ENCODE data around the gene LZTS2. TPM values are rescaled to one million over a fixed set of nuclear protein-coding genes. Genes with fewer than 3 reads are reported as not detected.
"Not testable (repeated sequence)": the region's sequence is repeated elsewhere in the genome, so short reads cannot be mapped to it uniquely, and the experiment has no call there.

Gene LZTS2
- total RNA-seq, 1 experiment from 2014 or later, result 176 TPM

DNA sequence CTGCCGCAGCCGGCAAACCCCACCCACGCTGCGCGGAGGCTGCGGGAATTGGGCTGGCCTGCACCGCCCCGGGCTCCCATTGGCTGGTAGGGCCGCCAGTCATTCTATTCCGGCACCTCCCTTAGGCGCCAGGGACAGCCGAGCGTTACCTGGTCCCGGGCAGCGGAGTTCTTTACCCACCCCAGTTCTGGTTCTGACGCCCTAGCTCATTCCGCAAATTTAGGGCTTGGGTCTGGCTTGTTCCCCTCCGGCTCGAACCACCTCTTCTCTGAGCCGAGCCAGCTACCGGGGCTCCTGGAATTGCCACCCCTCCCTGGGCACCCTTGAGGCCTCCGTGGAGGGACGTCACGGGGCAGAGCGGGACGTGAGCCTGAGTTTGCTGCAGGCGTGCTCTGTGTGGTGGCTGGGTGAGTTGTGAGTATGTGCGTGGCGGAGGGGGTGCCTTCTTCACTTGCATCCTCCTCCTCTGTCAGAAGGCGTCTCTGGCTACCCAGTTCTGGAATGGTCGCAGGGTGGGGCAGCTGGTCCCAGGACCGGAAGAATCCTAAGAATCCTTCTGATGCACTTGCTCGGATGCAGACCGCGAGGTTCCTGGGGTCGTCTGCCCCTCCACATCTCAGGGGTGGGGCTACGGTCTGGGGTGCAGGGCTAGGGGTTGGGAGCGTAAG, 31.7 kb downstream of the LZTS2 start, which contains the start of the genes PDZD7 and SFXN3:
PDZD7 (minus strand) TSS at position 2 of the 668 bp plus-strand sequence. CDS start 910 bp downstream, outside the sequence.
SFXN3 (plus strand) TSS at position 107 of the 668 bp plus-strand sequence. CDS start 3,461 bp downstream, outside the sequence.
- peak; percentile 81 for DNase-seq (ENCODE audit: low read depth)

DNA sequence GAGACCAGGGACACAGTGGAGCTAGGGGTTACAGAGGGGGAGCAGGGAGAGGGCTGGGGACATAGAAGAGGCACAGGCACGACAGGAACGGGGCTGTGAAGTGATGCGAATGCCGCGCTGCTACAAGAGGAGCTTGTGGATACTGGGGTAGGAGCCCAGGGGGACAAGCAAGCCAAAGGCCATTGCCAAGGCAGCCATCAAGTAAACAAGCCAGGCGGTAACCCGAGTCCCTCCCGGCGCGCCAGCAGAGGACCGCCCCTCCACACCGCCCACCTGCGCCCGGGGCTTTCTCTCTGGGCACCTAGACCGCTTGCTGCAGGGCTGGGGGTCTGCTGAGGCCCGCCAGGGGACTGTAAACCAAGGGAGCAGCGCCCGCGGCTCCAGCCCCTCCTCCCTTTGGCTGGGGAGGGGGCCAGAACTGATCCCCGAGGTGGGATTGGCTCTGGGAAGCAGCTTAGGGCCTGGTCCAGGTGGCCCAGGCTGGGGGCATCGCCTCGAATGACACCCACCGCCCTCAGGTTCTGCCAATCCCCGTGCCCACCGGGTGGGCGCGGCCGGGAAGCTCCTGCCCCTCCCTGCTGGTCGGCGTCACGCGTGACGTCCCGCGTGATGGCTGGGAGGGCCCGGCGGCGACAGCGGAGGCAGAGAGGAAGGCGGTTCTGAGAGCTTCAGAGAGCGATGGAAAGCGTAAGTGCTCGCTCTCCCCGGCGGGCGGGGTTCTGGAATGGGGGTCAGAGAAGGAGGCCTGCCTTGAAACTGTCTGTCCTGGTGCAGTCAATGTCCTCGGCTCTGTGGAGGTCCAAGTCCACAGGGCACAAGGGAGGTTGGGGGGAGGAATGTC, 32.4 kb downstream of the LZTS2 start:
- peak; percentile 65 for DNase-seq (ENCODE audit: low read depth)

DNA sequence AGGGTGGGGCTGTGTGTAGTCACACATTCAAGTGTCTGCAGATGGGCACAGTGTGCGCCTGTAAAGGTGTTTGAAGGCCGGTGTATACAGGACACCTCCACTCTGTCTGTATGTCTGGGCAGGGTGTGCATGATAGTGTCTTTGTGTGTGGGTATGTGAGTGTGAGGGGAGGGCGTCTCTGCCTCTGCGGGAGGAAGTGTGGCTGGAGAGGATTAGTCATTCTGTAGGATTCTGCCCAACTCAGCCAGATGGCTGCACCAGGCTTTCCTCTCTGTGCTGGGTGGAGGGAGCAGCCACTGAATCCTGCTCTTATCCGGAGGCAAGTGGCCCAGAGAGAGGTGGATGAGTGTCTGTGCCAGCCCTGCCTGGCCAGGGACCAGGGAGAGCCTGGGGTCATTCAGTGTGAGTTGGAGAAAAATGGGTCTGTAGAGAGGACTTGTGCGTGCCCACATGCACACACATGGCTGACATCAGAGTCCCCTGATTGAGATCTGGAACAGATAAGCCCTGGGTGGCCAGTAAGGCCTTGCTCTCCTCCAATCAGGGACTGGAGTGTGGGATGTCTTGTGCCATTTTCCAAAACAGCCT, 33.1 kb downstream of the LZTS2 start:
- DNase-seq (ENCODE audit: low read depth), result peak; percentile 83

DNA sequence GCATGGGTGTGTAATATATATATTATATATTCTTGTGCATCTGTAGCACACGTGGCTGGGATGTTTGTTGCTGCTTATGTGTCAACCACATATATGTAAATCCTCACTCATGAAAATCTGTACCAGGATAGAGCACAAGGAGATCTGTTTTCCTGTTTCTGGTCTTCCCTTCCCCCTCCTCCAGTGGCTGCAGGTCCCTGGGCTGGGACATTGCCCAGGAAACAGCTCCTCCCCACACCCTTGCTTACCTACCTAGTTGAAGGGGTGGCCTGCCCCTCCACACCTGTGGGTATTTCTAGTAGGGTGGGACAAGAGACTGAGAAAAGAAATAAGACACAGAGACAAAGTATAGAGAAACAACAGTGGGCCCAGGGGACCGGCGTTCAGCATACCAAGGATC, 33.7 kb downstream of the LZTS2 start:
- DNase-seq (ENCODE audit: low read depth), result no peak

DNA sequence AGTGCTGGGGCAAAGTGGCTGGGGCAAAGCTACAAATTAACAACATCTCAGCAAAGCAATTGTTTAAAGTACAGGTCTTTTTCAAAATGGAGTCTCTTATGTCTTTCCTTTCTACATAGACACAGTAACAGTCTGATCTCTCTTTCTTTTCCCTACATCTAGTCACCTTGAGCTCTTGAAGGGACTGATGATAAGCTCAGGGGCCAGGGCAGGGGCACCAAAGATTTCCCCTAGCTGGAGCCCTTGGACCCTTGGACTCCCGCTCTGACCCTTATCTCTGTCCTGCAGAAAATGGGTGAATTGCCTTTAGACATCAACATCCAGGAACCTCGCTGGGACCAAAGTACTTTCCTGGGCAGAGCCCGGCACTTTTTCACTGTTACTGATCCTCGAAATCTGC, 34.8 kb downstream of the LZTS2 start:
- DNase-seq (ENCODE audit: low read depth), result not testable (repeated sequence)

DNA sequence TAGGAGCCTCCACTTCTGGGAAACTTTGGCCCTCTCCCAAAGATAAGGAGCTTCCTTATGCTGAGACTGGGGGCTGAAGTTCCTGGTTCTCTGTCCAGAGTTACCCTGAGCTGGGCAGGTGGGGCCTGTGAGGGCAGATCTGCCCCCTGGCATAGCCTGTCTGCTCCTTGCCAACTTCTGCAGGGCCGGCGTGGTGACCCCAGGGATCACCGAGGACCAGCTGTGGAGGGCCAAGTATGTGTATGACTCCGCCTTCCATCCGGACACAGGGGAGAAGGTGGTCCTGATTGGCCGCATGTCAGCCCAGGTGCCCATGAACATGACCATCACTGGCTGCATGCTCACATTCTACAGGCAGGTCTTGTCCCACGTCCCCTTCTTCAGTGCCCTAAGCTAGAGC, 35.7 kb downstream of the LZTS2 start:
- DNase-seq (ENCODE audit: low read depth), result no peak

DNA sequence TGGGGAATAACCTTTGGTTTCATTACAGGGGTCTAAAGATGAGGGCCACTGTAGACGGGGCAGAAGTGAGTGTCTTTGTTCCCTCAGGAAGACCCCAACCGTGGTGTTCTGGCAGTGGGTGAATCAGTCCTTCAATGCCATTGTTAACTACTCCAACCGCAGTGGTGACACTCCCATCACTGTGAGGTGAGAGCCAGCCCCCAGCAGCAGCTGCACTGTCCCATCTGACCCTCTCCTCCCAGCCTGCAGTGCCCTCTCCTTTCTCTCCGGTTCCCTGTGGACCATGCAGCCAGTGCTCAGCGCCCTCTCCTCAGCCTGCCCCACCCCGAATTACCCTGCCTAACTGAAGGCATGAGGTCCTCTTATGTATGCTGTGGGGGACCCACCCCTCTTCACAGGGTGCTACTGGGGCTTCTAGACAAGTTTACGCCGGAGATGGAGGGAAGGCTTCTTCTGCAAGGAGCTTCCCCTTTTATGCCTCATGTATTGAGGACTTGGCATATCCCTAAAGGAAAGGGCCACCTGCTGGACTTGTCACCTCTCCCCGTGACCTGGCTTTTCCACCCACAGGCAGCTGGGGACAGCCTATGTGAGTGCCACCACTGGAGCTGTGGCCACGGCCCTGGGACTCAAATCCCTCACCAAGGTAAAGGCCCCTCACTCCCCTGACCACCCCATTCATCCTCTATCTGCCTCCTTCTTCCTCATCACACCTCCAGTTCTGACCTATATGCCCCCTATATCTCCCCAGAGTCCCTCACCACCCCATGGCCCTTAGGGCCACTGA, 36.5 kb downstream of the LZTS2 start:
- DNase-seq (ENCODE audit: low read depth), result no peak

DNA sequence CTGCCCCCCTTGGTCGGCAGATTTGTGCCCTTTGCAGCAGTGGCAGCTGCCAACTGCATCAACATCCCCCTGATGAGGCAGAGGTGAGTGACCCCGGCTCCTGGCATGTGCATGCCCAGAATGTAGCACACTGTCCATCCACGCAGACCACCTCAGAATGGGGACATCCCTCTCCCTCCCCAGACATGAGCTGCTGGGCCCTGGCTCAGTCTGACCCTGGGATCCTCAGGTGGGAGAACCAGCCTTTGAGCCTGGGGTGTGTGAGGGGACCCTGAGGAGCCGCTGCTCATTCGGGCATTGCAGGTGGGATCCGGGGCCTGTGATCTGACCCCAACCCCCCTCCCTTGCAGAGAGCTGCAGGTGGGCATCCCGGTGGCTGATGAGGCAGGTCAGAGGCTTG, 37.1 kb downstream of the LZTS2 start:
- no peak for DNase-seq (ENCODE audit: low read depth)

DNA sequence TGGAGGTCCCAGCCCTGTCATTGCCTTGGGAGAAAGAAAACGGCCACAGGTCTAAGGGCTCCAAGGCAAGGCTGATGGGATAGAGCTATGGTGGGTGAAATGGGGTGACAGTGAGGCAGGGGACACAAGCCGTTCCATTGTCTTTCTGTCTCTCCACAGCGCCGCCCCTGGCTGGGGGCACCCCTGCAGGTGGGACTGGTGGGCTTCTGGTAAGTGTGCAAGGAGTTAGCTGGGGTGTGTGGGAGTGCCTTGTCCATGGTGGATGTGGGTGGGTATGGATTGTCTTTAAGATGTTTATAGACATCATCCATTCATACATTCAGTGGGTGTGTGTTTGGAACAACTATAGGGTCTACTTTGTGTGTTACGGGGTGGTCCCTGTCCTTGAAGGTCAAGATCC, 38.9 kb downstream of the LZTS2 start:
- DNase-seq (ENCODE audit: low read depth), result no peak

DNA sequence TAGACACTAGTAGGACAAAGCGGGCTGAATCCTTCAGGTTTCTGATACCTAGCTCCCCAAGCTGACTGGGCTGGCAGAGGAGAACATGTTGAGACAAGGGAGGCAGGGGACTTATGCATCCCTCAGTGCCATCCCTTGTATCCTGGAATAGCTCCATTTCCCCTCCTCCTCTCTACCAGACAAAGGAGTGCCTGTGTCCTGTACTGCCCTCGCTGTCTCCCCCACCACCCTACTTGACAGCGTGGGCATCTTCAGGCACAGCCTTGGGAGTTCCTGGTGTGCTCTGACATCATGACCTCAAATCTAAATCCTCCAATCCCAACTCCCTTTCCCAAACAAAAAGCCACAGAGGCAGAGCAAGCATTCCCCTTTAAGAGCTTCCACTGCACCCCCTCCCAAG, 40.5 kb downstream of the LZTS2 start:
- DNase-seq (ENCODE audit: low read depth), result no peak

DNA sequence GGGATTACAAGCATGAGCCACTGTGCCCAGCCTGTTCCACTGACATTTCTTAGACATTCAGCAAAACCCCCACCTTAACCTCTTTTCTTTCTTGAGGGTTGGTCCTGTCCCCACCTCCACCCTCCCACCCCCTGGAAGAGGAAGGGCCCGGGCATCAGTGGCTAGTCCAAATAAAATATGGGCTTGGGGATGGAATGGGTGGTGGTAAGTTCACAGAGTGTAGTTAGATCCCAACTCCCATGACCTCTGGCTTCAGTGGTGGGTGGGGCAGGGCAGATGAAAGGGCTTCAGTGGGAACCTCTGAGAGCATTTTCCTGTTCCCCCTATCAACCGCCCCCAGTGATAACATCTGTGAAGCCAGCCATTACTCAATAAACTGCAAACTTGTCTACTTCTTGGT, 41.2 kb downstream of the LZTS2 start:
- DNase-seq (ENCODE audit: low read depth), result no peak

DNA sequence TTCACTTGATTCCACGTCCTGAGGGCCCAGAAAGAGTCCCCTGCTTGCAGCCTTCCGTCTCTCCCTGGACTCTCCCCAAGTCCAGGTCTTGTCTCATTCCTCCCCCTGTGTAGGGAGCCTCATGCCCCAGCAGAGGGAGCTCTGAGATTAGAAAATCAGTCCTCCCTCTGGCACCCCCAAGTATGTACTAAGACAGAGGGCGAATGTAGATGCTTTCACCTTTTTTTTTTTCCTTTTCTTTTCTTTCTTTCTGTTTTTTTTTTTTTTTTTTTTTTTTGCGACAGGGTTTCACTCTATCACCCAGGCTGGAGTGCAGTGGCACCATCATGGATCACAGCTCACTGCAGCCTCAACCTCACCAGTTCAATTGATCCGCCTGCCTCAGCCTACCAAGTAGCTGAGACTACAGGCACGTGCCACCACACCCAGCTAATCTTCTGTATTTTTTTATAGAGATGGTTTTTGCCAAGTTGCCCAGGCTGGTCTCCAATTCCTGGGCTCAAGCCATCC, 41.7 kb downstream of the LZTS2 start:
- peak; percentile 88 for DNase-seq (ENCODE audit: low read depth)

DNA sequence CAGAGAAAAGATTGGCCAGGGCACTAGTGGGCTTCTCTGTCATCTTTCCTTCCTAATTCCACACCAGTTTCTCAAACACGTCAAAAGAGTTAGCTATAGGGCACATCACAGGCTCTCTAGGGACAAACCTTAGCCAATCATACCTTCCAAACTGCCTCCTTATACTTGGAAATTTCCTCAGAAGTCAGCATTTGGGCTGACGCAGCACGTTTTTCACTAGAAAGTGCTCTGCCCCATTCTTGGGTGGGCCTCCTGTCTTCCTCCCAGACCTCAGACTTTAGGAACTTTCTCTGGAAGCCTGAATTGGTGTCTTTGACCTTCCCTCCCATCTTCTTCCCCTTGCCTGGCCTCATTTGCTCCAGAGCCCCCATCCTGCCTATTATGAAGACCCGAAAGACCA, 42.5 kb downstream of the LZTS2 start:
- DNase-seq (ENCODE audit: low read depth), result no peak

DNA sequence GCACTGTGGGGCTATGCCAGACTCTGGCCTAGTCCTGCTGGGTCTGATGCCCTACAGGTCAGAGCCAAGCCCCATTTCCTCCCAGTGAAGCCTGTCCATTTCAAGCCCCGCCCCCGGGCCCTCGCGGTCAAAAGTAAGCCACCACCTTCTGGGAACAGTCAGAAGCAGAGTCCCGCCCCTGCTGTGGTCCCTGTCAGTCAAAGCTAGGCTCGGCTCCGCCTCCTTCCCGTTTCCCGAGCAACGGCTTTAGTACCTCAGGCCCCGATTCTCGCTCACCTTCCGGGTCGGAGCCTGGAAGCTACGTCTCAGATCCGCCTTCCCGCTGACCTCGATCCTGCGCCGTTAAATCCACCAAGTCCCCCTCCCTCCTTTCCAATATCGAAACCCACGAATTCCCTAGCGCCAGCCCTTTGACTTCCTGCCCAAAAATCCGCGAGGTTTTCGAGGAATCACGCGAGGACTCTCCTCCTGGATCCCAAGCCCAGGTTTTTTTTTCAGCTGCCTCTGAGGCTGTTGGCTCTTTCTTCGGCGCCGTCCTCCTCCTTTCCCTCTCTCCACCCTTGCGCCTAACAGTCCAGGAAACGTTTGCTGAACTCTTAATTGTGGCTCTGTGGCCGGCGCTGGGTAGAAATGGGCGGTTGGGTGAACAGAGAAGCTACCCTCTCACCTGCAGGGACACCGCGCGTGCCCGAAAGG, 43.2 kb downstream of the LZTS2 start:
- peak; percentile 98 for DNase-seq (ENCODE audit: low read depth)

DNA sequence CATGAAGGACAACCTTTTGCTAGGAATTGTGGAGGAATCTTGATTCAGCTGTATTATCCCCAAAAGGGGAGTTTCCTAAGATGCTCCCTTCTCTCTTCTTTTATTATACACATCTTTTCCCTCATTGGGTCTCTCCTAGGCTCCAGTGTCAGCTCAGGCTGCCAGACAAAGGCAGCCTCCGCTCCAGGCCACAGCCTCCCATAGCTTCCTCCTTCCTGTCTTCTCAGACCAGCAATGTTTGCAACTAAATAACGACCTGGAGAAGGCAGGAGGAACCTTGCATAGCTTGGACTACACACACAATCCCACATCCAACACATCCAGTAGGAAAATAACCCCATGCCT, 43.7 kb downstream of the LZTS2 start:
- DNase-seq (ENCODE audit: low read depth), result peak; percentile 17

DNA sequence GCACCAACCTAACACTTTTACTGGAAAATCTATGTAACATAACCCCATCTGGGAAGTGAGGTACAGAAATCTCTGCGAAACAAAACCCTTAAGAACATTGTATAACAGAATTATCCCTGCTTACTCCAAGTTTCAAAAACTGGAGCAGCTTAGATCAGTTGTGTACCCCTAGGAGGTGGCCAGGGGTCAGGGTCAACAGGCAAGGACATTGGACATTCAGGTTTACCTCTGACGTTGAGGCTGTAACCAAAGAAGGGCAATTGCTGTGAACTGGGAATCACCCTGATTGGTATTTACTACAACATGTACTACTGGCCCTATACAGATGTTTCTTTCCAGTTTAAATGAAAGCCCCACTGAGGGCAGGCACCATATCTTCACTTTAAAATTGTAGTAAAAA, 44.5 kb downstream of the LZTS2 start:
- no peak for DNase-seq (ENCODE audit: low read depth)

DNA sequence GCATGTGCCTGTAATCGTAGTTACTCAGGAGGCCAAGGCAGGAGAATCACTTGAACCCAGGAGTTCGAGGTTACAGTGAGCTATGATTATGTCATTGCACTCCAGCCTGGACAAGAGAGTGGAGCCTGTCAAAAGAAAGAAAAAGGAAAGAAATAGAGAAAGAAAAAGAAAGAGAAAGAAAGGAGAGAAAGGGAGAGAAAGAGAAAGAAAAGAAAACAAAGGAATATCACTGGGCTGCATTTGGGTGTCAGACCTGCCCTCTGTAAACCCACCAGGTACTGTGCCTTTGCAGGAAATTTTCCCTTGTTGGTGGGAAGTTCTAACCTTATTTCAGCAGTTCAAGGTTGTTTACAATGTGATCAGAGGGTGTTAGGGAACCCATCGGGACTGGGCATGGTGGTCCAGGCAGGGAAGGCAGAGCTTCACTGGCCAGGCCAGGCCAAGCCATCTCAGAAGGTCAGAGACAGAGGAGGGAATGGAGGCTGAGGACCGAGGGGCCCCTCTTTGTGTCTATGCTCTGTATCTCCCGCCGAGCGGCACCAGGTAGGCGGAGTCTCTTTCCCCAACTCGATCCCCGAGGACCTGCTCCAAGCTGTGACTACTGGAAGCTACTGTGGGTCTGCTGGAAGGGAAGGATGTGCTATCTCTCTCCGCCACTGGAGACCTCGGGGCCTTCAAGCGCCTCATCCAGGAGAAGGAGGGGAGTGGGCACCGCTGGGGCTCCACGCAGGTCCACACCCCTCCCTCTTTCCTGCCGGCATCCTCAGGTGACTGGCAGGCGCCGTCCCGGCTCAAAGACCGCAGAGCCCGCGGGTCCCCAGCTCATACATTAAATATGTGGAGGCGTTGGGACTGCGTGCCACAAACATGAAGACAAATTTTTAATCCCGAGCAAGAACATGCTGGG, 47.0 kb downstream of the LZTS2 start:
- no peak for DNase-seq (ENCODE audit: low read depth)

DNA sequence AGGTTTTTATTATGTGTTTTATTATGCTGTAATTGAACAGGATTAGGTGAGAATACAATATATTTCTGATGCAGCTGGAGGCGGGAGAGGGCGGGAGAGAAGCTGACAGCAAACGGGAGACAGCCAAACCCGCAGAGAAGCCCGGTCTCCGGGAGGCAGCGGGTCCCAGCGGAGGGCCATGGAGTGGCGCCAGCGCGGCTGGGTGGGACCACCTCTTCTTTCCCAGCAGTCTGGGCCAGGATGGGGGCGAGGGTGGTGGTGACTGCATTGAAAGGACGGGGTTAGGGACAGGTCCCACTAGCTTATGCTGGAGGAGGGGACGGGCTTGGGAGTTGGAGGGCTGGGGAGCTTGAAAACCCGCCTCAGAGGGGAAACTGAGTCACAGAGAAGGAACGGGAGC, 47.7 kb downstream of the LZTS2 start:
- no peak for DNase-seq (ENCODE audit: low read depth)

DNA sequence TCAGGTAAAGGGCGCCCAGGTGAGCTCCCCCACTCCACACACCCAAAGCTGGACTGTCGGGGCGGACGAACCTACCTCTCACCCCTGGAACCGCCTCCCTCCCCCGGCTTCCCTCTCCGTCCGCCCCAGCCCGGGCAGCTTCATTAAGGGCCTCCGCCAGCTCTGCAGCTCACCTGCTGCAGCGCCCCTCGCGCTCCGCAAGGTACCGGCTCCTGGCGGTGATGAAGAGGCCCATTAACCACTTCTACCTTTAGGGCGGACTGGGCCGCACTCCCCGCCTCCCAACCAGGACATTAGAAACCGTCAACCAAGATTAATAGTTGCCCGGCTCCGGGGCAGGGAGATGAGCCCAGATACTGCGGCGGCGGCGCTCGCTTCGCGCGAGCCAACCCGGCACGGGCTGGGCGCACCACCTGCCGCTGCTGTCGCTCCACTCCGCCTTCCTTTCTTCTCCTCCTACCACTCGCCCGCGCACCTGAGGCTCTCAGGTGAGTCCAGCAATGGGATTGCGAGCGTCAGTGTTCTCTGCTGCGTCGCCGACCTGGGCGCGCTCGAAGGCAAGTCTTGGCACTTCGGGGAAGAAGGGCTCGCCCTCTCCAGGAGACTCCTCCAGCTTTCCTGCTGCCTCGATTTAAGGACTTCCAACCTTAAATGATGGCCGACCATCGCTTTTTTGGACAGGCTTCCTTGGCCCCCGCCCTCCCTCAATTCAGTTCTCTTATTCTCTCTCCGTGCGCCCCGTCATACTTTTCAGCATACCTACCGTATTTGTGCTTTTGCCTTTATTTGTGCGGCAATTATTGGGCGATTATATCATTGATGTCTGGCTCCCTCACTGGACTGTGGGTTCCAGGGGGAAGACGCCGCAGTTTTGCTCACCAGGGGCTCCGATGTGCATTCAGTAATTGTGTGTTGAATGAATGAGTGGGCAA, 48.6 kb downstream of the LZTS2 start:
- no peak for DNase-seq (ENCODE audit: low read depth)

Data from LHCN-M2 (cell line).